Urothelium cell line (cell line): ENCODE results near the gene IGDCC3.
"Not testable (repeated sequence)": the region's sequence is repeated elsewhere in the genome, so short reads cannot be mapped to it uniquely, and the experiment has no call there.

Experiments used
- DNase-seq: peaks from one replicate; pipeline ENCODE4 v3.0.0; 2011; ENCODE audit warnings: low spot score, mixed read lengths
- FAIRE-seq: peaks from 2 replicates; lab custom pipeline; 2011; peaks lifted over from hg19 to GRCh38; lab: Jason Lieb, UNC

IGDCC3 gene

GRCh38 chr15:65372787-65373067 is 5.1 kb downstream of the IGDCC3 start:
- no peak for DNase-seq
- FAIRE-seq = no peak

DNA sequence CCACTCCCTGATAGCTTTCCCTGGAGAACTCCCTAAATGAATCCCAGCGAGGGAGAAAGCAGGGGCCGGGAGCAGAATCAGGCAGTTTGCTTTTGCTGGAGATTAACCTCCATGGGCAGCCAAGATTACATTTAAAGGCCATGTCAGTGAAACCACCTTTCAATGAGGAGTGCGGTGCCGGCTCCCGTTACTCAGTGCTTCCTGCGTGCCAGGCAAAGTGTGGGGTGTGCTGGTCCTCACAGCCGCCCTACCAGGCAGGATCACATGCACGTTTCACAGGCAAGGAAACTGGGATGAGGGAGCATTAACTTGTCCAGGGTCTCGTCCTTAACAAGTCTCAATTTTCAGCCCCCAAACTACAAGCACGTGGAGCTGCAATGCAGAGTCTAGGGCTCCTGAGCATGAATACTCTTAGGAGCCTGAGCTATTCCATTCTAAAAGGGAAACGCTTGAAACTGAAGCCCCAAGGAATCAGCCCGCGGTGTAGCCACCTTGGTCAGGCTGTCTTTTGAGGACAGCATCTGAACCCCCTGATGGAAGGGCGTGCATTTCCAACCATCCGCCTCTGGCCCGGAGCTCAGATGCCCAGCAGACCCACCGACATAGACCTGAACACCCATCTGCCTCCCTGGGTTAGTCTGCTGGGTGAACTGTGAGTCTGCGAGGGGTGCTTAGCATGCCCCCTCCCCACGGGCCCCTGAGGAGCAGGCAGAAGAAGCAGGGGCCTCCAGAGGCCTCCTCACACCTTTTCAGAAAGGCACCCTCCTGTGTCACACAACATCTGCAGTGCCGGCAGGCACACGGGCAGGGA is 5.6 kb downstream of the IGDCC3 start:
- no peak for DNase-seq
- FAIRE-seq = no peak

- DNase-seq = no peak
- FAIRE-seq = no peak
Measured at GRCh38 chr15:65370885-65371284, 6.9 kb downstream of the IGDCC3 start.

GRCh38 chr15:65369651-65370050 is 8.2 kb downstream of the IGDCC3 start:
- DNase-seq (no peak), FAIRE-seq (no peak)

DNA sequence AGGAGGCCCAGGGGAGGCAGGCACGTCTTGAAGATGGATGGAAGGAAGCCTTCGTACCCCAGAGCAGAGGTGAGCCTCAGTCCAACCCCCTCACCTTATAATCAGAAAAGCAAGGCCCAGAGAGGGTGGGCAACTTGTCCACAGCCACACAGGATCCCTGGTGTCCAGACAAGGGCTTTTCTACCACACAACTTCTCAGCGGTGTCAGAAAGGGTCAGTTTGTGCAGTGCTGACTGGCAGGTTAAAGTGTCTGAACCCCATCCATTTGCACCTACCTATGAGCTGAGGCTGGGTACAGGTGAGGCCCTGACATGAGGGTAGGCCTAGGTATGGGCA is 8.6 kb downstream of the IGDCC3 start:
- FAIRE-seq = no peak

DNA sequence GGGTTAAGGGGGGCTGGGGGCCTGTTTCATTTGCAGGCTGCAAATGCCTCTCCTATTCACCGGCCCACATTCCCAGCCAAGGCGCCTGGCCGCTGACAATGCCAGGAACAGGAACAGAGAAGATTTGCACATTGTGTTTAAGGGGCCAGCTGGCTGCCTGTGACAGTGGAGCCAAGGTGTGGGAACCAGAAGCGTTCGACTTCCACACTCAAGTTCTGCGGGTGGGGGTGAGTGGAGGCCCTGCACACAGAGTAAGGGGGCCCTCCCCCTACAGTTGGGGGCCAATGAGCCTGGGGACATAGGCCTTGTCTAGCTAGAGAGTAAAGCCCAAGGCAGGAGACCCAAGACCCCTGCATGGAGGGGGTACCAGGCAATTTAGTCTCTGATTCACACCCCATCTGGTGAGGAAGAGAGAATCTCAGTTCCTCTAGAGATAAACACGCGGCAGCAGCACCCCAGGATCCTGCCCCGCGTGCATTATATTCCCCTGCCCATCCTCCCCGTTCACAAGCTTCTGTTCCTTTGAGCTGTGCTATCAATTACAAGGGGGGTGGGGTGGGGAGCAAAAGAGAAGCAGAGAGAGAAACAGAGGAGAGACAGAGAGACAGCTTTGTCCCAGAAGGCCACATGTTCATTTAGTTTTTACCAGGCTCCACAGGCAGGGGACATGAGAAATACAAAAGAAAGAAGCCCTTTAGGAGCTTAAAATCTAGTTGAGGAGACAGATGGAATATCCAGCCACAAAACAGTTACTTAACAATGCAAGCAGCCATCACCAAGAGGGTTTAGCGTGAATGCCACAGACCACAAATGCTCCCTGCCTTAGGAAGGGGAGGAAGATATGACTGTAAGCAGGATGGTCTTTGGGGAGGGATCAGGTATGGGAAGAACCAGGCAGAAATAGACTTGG is 9.2 kb downstream of the IGDCC3 start:
- DNase-seq (no peak), FAIRE-seq (peak; percentile 68)

More for the DNA sequence above, 8.6 kb downstream of the IGDCC3 start:
- no peak for DNase-seq

- no peak for FAIRE-seq
- no peak for DNase-seq
Measured at GRCh38 chr15:65366122-65366892, 11.5 kb downstream of the IGDCC3 start.

DNA sequence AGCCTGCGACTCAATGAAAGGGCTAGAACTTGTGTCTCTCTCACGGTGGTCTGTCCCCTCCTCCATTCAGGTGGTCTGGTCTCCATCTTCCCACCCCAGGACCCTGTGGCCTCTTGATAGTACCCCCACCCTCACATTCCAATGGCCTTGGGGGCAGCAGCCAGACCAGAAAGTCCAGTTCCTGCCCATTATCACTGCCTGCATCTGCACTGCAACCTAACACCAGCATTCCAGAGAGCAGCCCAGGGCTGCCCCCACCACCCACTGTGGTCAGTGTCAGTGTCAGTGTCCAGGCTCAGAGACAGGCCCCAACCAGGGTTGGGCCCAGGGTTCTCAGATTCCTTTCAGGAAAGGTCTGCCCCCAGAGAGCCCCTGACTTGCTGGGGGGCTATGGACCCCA is 12.6 kb downstream of the IGDCC3 start:
- FAIRE-seq (no peak), DNase-seq (no peak)

GRCh38 chr15:65363766-65364165 is 14.0 kb downstream of the IGDCC3 start:
- FAIRE-seq = no peak
- DNase-seq = no peak

GRCh38 chr15:65363306-65363705 is 14.5 kb downstream of the IGDCC3 start:
- FAIRE-seq (no peak), DNase-seq (no peak)

GRCh38 chr15:65362491-65362890 is 15.3 kb downstream of the IGDCC3 start:
- FAIRE-seq = no peak
- DNase-seq = no peak

DNA sequence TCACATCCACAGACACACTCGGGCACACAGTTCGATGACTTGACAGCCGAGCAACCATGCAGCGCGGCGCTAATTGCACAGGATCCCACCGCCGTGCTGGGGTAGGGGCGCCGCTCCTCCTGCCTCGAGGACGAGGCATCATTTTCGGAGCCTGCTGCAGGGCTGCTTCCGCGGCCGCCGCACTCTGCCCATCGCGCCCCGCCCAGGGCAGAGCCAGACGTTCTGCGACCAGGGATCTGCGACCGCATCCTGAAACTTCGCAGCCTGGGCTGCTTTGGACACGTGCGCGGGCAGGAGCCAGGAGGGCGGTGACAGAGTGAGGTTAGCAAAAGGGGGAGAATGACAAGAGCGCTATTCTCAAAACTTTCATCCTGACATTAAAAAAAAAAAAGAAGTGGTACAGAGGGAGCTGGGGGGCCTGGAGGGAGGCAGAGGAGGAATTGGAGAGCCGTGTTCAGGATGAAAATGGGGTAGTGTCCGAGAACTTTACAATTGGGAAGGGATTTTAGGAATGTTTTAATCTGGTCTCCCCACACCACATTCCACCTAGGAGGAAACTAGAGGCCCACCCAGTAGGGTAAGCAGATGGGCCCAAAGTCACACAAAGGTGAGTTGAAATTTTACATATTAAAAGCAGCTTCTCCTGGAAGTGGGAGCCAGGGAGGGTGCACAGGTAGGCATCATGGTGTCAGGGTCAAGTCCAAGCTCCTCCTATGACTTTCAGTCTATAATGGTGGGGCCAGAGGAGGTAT is 15.9 kb downstream of the IGDCC3 start:
- no peak for FAIRE-seq
- DNase-seq = no peak

DNA sequence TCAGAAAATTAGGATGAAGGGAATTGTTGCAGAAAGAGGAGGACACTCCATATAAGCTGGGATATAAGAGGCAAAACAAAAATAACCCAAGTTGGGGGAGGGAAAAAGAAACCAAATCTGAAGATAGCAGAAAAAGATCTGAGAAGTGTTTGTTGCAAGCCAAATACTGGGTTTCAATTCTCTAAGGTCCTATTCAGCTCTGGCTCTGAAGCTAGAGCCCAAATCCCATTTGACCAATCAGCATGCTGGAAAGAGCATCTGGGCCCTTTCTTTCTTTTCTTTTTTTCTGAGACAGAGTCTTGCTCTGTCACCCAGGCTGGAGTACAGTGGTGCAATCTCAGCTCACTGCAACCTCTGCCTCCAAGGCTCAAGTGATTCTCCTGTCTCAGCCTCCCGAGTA is 17.3 kb downstream of the IGDCC3 start:
- DNase-seq (no peak), FAIRE-seq (no peak)

GRCh38 chr15:65355988-65356353 is 21.8 kb downstream of the IGDCC3 start:
- DNase-seq = no peak

DNA sequence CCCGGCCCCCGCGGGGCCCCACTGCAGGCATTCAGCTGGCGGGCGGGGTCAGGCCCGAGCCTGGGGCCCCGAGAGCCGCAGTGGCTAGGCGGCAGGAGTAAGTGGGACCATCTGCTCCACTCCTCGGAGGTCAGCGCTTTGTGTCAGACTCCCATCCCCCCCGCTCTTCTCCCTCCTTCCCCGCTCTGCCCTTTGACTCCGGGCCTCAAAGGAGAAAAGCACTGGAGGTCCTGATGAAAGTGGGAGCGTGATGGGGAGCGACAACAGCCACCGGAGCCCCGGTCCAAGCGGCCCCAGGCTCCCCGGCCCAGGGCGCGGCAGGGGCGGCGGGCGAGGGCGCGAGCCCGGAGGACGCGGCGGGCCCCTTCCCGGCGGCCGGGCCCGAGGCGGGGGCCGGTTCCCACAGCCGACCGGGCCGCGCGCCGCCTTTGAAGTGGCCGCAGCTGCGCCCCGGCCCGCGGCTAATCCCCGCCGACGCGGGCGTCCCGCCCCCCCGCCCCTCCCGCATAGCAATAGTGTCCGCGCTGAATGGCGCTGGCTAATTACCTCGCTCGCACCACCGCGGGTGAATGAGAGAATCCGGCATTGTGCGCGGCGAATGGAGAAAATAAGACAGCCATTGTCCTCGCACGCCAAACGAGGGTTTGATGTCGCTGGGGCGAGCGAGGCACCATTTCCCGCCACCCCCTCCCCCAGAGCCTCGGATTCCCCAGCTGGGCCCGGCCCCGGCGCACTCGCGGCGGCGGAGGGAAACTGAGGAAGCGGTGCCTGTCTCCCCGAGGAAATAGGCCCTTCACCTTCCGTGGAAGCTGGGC is 22.4 kb downstream of the IGDCC3 start:
- DNase-seq = no peak

More at GRCh38 chr15:65355988-65356353, 21.8 kb downstream of the IGDCC3 start:
- FAIRE-seq = no peak

DNA sequence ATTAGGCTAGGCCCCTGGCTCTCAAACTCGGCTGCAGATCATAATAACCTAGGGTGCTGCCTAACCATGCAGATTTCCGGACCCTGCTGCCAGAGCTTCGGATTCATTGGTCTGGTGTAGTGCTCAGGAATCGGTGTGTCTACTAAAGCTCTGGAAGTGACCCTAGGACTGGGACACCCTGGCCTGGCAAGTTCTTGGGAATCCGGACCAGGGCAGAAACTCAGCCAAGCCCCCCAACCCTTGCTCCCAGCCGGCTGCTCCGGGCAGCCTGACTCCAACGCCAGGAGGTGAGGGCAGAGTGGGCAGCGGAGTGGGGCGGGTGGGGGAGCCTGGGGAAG is 23.0 kb downstream of the IGDCC3 start:
- no peak for DNase-seq
- no peak for FAIRE-seq

More for the DNA sequence above, 22.4 kb downstream of the IGDCC3 start:
- FAIRE-seq = no peak

GRCh38 chr15:65351972-65352371 is 25.8 kb downstream of the IGDCC3 start:
- DNase-seq, FAIRE-seq: not testable (repeated sequence)

GRCh38 chr15:65349338-65349737 is 28.5 kb downstream of the IGDCC3 start:
- DNase-seq (no peak), FAIRE-seq (no peak)

GRCh38 chr15:65347756-65348155 is 30.0 kb downstream of the IGDCC3 start:
- FAIRE-seq, DNase-seq: not testable (repeated sequence)
